A549 treated with AZD9567 at 1 μM for 4 hours (cell line): ENCODE measurements around the gene OR4C12. TPM values are rescaled to one million over a fixed set of nuclear protein-coding genes. Genes with fewer than 3 reads are reported as not detected.

ENCODE experiments used
- total RNA-seq: library from RNA; stranded (reverse); fragments of 200-300 nt; extraction: Qiagen RNA extraction; gene quantifications from 5 replicates; pipeline ENCODE4 v1.2.3, GENCODE V29; 2022; ENCODE audit not compliant: insufficient read depth

Gene OR4C12
- total RNA-seq, result not detected in 5 replicates

GRCh38 chr11:49982435-49982834 lies at the start of gene OR4C12:
Gene OR4C12, minus strand, starts transcription at chr11:49982535. Its CDS starts 34 bp downstream, at chr11:49982501.

DNA sequence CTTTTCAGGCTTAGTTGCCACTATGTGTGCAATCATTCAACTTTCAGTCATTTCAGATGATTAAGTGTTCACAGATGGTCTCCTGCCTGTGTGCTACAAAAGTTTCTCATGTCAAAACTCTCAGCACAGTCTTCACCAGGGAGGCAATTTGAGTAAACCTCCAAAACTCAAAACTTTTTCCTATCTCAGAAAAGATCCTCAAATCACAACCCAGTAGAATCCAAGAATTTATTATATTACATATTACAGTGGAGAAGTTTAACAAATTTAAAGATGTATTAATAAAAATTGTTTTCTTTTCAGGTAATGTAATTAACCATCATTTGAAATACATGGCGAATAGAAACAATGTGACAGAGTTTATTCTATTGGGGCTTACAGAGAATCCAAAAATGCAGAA lies 30.2 kb downstream of the OR4C12 start, which contains the start of gene OR4C13:
Gene OR4C13 (plus strand): TSS at position 301 of the 400 bp plus-strand sequence. CDS start 32 bp downstream, at position 333.

Other genes starting within 250 kb of the OR4C12 start
- not detected in 5 replicates for gene OR4C13, start 30.1 kb downstream of the OR4C12 start, total RNA-seq
- gene OR4C45, start 50.3 kb upstream of the OR4C12 start, total RNA-seq, result not detected in 5 replicates